Measurements from ENCODE around the gene PLCB4. TPM values are rescaled to one million over a fixed set of nuclear protein-coding genes. Genes with fewer than 3 reads are reported as not detected.

Gene PLCB4
- polyA plus RNA-seq, 3 donors, result 13.1 to 15.7 (median 13.9) TPM

- no peak for DNase-seq (ENCODE audit: low read depth in 3 of 3, low spot score in 2 of 3)
These were observed 347.5 kb downstream of the PLCB4 start for GRCh38 chr20:9416421-9416820.

GRCh38 chr20:9417665-9418064 lies 348.8 kb downstream of the PLCB4 start:
- DNase-seq (ENCODE audit: low read depth in 3 of 3, low spot score in 2 of 3), result no peak

GRCh38 chr20:9422321-9423057 lies 353.6 kb downstream of the PLCB4 start:
- no peak for DNase-seq (ENCODE audit: low read depth in 3 of 3, low spot score in 2 of 3)

GRCh38 chr20:9424551-9424950 lies 355.7 kb downstream of the PLCB4 start:
- no peak for DNase-seq (ENCODE audit: low read depth in 3 of 3, low spot score in 2 of 3)

GRCh38 chr20:9427430-9428291 lies 358.8 kb downstream of the PLCB4 start:
- DNase-seq (ENCODE audit: low read depth in 3 of 3, low spot score in 2 of 3), result no peak

- no peak for DNase-seq (ENCODE audit: low read depth in 3 of 3, low spot score in 2 of 3)
These were observed 359.4 kb downstream of the PLCB4 start for GRCh38 chr20:9428292-9428607.

GRCh38 chr20:9439806-9440205 lies 370.9 kb downstream of the PLCB4 start:
- DNase-seq (ENCODE audit: low read depth in 3 of 3, low spot score in 2 of 3), result no peak

GRCh38 chr20:9440892-9441291 lies 372.0 kb downstream of the PLCB4 start:
- no peak for DNase-seq (ENCODE audit: low read depth in 3 of 3, low spot score in 2 of 3)

- DNase-seq (ENCODE audit: low read depth in 3 of 3, low spot score in 2 of 3), result no peak
These were observed 373.1 kb downstream of the PLCB4 start for GRCh38 chr20:9441948-9442347.

- DNase-seq (ENCODE audit: low read depth in 3 of 3, low spot score in 2 of 3), result no peak
These were observed 374.0 kb downstream of the PLCB4 start for GRCh38 chr20:9442858-9443257.

- no peak for DNase-seq (ENCODE audit: low read depth in 3 of 3, low spot score in 2 of 3)
These were observed 376.0 kb downstream of the PLCB4 start for GRCh38 chr20:9444921-9445320.

- DNase-seq (ENCODE audit: low read depth in 3 of 3, low spot score in 2 of 3), result no peak
These were observed 378.3 kb downstream of the PLCB4 start for GRCh38 chr20:9447182-9447581.

- DNase-seq (ENCODE audit: low read depth in 3 of 3, low spot score in 2 of 3), result no peak
These were observed 384.3 kb downstream of the PLCB4 start for GRCh38 chr20:9453201-9453600.

- no peak for DNase-seq (ENCODE audit: low read depth in 3 of 3, low spot score in 2 of 3)
These were observed 385.9 kb downstream of the PLCB4 start for GRCh38 chr20:9454791-9455190.

- DNase-seq (ENCODE audit: low read depth in 3 of 3, low spot score in 2 of 3), result no peak
These were observed 388.2 kb downstream of the PLCB4 start for GRCh38 chr20:9457136-9457535.

GRCh38 chr20:9458138-9458796 lies 389.4 kb downstream of the PLCB4 start:
- DNase-seq (ENCODE audit: low read depth in 3 of 3, low spot score in 2 of 3), result no peak

GRCh38 chr20:9460518-9460917 lies 391.6 kb downstream of the PLCB4 start:
- DNase-seq (ENCODE audit: low read depth in 3 of 3, low spot score in 2 of 3), result no peak

GRCh38 chr20:9467995-9468394 lies 399.1 kb downstream of the PLCB4 start:
- DNase-seq (ENCODE audit: low read depth in 3 of 3, low spot score in 2 of 3), result no peak

GRCh38 chr20:9474835-9475415 lies 406.0 kb downstream of the PLCB4 start:
- DNase-seq (ENCODE audit: low read depth in 3 of 3, low spot score in 2 of 3), result no peak

- DNase-seq (ENCODE audit: low read depth in 3 of 3, low spot score in 2 of 3), result no peak
These were observed 406.6 kb downstream of the PLCB4 start for GRCh38 chr20:9475456-9475855.

GRCh38 chr20:9476174-9476573 lies 407.3 kb downstream of the PLCB4 start:
- no peak for DNase-seq (ENCODE audit: low read depth in 3 of 3, low spot score in 2 of 3)
